GM10266 (cell line): ENCODE data around the gene GGT6.

Source experiments
- DNase-seq: peaks from one replicate; pipeline ENCODE4 v3.0.0; 2012; ENCODE audit errors: extremely low spot score
- TF ChIP-seq, protein P1 (sequence below): IDR thresholded peaks from 2 replicates; pipeline ENCODE4 v1.5.1; 2012; ENCODE audit warnings: mild to moderate bottlenecking, low read depth; ENCODE audit not compliant: control insufficient read depth, insufficient read depth; ENCODE audit errors: missing control alignments

The GGT6 gene

DNA sequence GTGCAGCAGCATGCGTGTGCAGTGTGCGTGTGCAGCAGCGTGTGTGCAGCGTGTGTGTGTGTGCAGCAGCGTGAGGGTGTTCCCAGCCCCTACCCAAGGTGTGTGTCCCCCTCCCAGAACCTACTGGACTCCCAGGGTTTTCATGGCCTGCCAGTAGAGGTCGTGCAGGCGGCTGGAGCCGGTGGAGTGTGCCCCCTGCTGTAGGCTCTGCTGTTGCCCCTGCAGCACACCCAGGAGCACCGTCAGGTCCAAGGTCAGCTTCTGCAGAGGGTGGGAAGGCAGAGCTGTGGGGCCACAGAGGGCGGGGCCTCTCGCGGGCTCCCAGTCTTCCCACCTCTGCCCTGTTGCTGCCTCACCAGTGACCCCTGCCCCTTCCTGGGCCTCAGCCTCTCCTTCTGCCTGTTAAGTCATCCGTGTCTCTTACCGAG is 20.1 kb downstream of the GGT6 start:
- DNase-seq: no peak
- TF ChIP-seq, protein P1, sequence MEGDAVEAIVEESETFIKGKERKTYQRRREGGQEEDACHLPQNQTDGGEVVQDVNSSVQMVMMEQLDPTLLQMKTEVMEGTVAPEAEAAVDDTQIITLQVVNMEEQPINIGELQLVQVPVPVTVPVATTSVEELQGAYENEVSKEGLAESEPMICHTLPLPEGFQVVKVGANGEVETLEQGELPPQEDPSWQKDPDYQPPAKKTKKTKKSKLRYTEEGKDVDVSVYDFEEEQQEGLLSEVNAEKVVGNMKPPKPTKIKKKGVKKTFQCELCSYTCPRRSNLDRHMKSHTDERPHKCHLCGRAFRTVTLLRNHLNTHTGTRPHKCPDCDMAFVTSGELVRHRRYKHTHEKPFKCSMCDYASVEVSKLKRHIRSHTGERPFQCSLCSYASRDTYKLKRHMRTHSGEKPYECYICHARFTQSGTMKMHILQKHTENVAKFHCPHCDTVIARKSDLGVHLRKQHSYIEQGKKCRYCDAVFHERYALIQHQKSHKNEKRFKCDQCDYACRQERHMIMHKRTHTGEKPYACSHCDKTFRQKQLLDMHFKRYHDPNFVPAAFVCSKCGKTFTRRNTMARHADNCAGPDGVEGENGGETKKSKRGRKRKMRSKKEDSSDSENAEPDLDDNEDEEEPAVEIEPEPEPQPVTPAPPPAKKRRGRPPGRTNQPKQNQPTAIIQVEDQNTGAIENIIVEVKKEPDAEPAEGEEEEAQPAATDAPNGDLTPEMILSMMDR: no peak

DNA sequence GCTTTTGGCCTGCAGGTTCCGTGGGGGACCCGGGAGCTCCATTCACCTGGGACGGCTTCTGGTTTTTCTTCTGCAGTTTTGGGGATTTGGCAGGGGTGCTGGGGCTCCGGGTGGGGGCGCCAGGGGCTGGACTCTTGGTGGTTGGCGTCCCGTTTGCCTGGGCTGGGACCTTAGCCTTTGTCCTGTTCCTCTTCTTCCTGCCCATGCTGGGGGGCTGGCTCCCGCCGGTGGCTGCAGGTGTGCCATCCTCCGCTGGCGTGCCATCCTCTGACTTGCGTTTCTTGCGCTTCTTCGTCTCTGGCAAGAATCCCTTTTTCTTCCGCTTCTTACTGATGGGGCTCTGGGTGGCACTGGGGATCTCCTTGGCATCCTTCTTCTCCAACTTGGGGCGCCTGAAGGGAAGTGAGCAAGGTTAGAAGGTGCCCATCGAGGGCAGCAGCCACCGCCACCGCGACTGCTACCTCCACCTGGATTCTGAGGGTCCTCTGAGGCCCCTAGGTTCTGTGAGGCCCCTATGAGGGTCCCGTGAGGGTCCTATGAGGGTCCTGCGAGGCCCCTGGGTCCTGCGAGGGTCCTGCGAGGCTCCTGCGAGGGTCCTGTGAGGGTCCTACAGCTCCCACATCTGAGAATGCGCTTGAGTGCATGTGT is 20.7 kb downstream of the GGT6 start:
- TF ChIP-seq, protein P1: no peak
- no peak for DNase-seq

DNA sequence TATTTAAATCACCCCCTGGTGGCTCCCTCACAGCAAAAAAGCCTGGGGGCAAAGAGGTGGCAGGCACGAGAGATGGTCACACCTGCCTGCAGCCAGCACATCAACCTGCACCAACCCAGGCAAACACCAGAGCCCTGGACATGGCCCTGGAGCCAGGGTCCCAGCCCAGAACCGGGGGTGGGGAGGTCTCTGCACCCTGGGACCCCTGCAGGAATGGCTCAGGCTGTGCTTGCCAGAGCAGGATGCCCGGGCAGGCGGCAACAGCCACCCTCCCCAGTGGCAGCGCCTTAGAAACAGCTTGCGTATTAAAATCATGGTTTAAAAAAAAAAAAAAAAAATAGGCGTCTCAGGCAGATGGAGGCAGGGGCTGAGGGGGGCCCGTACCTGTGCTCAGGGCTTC is 21.4 kb downstream of the GGT6 start:
- TF ChIP-seq, protein P1: no peak
- no peak for DNase-seq

DNA sequence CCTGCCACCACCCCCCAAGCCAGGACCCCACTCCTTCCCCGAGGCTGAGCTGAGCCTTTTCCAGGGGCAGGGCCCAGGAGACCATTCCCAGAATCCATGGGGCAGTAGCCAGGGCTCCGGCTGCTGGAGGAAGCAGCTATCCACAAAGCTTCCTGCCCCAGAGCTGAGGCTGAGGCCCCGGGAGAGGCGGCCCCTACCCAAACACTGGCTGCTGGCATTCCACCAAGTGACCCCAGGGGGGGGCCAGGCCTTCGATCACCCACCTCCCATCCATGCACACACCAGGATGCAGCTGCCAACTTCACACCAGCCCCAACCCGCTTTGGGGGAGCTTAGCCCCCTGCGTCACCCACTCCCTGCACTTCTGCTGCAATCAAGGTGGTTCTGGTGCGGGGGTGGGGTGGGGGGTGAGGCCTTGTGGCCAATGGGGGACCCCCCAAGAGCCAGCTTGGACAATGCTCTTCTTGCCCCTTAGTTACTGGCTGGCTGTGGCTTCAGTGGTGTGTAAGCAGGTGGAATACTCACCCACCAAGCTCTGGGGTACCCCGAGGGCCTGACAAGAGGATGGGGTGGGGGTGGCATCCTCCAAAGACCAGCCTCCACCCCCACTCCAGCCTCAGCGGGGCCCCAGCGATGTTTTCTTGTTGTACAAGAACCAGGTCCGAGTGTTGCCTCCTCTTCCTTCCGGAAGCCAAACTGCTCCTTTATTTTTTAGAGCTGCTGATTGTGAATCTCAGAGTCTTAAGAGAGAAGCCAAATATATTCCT is 22.0 kb downstream of the GGT6 start:
- TF ChIP-seq, protein P1: no peak
- no peak for DNase-seq

DNA sequence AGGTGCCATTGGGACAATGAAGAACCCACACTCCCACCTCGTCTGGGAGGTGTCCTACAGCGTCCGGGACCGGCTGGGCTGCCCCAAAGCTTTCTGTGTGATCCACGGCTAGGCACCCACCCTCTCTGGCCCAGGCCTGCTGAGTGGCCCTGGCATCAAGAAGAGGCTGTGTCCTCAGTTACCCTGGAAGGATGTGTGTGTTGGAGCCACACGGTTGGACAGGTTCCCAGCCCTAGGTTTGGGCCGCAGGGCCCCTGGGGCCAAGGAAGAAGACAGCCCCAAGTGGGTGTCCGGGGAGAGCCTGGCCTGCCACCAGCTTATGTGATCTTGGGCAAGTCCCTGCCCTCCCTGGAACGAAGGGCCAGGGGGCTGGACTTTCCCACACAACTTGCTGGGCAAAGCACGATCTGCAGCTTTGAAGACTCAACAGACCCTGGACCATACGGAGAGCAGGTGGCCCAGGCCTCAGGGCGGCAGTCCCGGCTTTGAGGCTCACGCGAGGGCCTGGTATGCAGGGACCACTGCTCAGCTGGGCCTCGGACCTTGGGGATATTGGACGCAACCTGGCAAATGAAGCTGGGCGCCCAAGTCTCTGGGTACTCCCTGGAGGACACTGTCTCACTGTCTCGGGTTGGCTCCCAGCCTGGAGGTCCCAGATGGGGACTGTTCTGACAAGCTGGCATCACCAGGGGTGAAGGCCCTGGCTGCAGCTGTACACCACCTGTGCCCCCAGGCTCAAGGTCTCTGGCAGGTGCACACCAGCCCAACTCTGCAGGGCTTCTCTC is 22.7 kb downstream of the GGT6 start:
- TF ChIP-seq, protein P1: no peak

DNA sequence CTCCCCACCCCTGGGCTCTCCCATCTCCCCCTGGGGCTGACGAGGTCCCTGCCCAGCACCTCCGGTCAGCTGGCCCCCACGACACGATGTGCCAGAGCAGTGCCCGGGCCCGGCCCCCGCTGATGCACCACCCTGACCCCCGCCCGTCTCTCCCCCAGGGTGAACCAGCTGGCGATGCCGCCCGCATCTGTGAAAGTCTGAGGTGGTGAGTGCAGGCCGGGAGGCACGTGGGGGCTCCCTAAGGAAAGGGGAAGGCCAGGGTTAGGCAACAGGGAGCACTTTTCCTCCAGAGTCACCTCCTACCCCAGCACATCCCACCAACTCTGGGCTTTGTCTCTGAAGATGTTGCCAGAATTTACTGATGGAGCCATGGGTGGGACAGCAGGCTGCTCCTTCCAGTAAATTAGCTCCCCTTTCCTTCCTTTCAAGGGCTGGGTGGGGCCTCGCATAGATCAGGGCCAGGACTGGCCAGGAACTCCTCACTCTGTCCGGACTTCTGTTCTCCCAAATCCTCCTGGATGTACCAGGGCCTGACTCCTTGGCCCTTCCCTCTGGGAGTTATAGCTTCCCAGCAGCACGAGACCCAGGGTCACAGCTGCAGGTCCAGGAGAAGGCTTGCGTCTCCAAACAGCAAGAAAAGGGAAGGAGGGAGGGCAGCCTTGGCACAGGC is 23.5 kb downstream of the GGT6 start:
- TF ChIP-seq, protein P1: no peak
- no peak for DNase-seq

More for the DNA sequence above, 22.7 kb downstream of the GGT6 start:
- no peak for DNase-seq
